A673 (cell line): ENCODE measurements around the gene SYVN1. TPM values are rescaled to one million over a fixed set of nuclear protein-coding genes. Genes with fewer than 3 reads are reported as not detected.

Source experiments
- BruUV-seq: library from RNA; stranded (reverse); fragments of 400-500 nt; replicated peaks from 2 replicates; lab custom pipeline; 2021; lab: Mats Ljungman, UMichigan
- CTCF ChIA-PET: fragments of 300-600 bp; sonication (Branson Sonifier 250); formaldehyde crosslinking; loops from one replicate; lab custom pipeline; 2022; ENCODE audit warnings: antibody characterized with exemption; lab: Charles Lee
- POLR2A ChIA-PET: fragments of 300-600 bp; sonication (Branson Sonifier 250); formaldehyde crosslinking; loops from one replicate; lab custom pipeline; 2022; ENCODE audit warnings: antibody characterized with exemption; ENCODE audit not compliant: low non-redundant PET; lab: Charles Lee
- DNase-seq: peaks from one replicate; pipeline ENCODE4 v3.0.0-alpha.2; 2015; ENCODE audit warnings: low spot score
- H3K27ac ChIP-seq: fragments of 200-600 bp; sonication (generic); 2 replicates; pipeline ENCODE4 v1.5.1; 2016; ENCODE audit warnings: mixed run types, low read depth, mild to moderate bottlenecking, mixed read lengths, antibody characterized with exemption, low read length; ENCODE audit not compliant: poor library complexity, severe bottlenecking
- H3K27me3 ChIP-seq: fragments of 200-600 bp; sonication (generic); replicated peaks from 2 replicates; pipeline ENCODE4 v1.6.1; 2017; ENCODE audit warnings: mixed run types, low read depth, mild to moderate bottlenecking, mixed read lengths, antibody characterized with exemption, low read length; ENCODE audit not compliant: insufficient read depth, poor library complexity
- H3K36me3 ChIP-seq: fragments of 200-600 bp; sonication (generic); 2 replicates; pipeline ENCODE4 v1.6.1; 2016; ENCODE audit warnings: mixed run types, mild to moderate bottlenecking, mixed read lengths, antibody characterized with exemption, low read length; ENCODE audit not compliant: insufficient read depth, poor library complexity, severe bottlenecking
- H3K4me1 ChIP-seq: fragments of 200-600 bp; sonication (generic); 2 replicates; pipeline ENCODE4 v1.6.1; 2017; ENCODE audit warnings: mixed run types, mild to moderate bottlenecking, mixed read lengths, antibody characterized with exemption, low read length; ENCODE audit not compliant: insufficient read depth, poor library complexity, severe bottlenecking
- H3K4me3 ChIP-seq: fragments of 200-600 bp; sonication (generic); 2 replicates; pipeline ENCODE4 v1.5.1; 2016; ENCODE audit warnings: low read depth, mixed run types, mild to moderate bottlenecking, mixed read lengths, low read length; ENCODE audit not compliant: poor library complexity, severe bottlenecking
- H3K9me3 ChIP-seq: fragments of 200-600 bp; sonication (generic); 2 replicates; pipeline ENCODE4 v1.6.1; 2016; ENCODE audit warnings: mixed run types, low read depth, mild to moderate bottlenecking, mixed read lengths, antibody characterized with exemption, low read length; ENCODE audit not compliant: poor library complexity, severe bottlenecking
- EZH2 ChIP-seq: fragments of 200-600 bp; sonication (generic); IDR thresholded peaks from 2 replicates; pipeline ENCODE4 v1.6.1; 2017; ENCODE audit warnings: borderline replicate concordance, low read depth, mild to moderate bottlenecking, mixed read lengths, antibody characterized with exemption, low read length; ENCODE audit not compliant: poor library complexity, severe bottlenecking
- intact Hi-C: fragments of 100-400 bp; cut with micrococcal nuclease; formaldehyde crosslinking; loops from one replicate; pipeline ENCODE4 v1.10.0; 2022; ENCODE audit not compliant: unreplicated experiment
- total RNA-seq: library from RNA; stranded (reverse); gene quantifications from 2 replicates; pipeline ENCODE4 v1.2.3, GENCODE V29; 2021
- TF ChIP-seq, protein P1 (sequence below): fragments of 300-800, 200-600 bp; sonication (generic); conservative IDR thresholded peaks from 2 replicates; pipeline ENCODE4 v1.5.1; 2017; ENCODE audit warnings: low read depth, mild to moderate bottlenecking, antibody characterized with exemption, low read length, moderate library complexity, mixed read lengths

Gene SYVN1
- total RNA-seq, 1 experiment from 2014 or later: 48.5 TPM

DNA sequence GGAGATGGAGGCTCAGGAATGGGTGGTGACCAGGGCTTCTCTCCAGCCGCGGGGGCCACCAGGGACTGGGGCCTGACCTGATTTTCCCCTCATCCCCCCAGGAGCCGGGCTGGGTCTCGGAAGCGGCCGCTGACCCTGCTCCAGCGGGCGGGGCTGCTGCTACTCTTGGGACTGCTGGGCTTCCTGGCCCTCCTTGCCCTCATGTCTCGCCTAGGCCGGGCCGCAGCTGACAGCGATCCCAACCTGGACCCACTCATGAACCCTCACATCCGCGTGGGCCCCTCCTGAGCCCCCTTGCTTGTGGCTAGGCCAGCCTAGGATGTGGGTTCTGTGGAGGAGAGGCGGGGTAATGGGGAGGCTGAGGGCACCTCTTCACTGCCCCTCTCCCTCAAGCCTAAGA lies 46.5 kb downstream of the SYVN1 start:
- no TSS peak for BruUV-seq
- intact Hi-C loops: no loop called here
- H3K36me3 ChIP-seq: peaks cover 11% of the 10 kb centered on the region
- no peaks in the 10 kb centered on the region for H3K9me3 ChIP-seq
- TF ChIP-seq, protein P1, sequence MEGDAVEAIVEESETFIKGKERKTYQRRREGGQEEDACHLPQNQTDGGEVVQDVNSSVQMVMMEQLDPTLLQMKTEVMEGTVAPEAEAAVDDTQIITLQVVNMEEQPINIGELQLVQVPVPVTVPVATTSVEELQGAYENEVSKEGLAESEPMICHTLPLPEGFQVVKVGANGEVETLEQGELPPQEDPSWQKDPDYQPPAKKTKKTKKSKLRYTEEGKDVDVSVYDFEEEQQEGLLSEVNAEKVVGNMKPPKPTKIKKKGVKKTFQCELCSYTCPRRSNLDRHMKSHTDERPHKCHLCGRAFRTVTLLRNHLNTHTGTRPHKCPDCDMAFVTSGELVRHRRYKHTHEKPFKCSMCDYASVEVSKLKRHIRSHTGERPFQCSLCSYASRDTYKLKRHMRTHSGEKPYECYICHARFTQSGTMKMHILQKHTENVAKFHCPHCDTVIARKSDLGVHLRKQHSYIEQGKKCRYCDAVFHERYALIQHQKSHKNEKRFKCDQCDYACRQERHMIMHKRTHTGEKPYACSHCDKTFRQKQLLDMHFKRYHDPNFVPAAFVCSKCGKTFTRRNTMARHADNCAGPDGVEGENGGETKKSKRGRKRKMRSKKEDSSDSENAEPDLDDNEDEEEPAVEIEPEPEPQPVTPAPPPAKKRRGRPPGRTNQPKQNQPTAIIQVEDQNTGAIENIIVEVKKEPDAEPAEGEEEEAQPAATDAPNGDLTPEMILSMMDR: no peak
- TF ChIP-seq EZH2: no peak
- CTCF ChIA-PET: no interaction called here
- no peak overlapping the region for H3K27ac ChIP-seq
- H3K4me1 ChIP-seq: peaks cover 3% of the 10 kb centered on the region
- H3K4me3 ChIP-seq: no peak overlapping the region
- DNase-seq: no peak
- H3K27me3 ChIP-seq: no peaks in the 10 kb centered on the region
- POLR2A ChIA-PET: no interaction called here

DNA sequence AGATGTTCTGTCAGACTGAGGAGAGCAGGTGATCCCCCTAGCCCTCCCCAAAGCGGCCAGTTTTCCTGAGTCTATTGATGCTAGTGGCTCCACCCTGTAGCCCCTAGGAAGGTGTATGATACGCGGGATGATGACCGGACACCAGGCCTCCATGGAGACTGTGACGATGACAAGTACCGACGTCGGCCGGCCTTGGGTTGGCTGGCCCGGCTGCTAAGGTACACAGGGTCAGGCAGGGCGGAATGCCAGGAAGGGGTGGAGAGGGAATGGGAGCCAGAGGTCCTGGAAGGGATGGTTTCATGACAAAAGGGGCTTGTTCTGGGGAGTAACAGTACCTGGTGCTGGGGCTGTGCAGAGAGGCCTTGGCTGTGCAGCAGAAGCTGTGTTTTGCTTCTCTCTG lies 47.1 kb downstream of the SYVN1 start:
- no peak for DNase-seq
- TF ChIP-seq EZH2: no peak
- TF ChIP-seq, protein P1: no peak
- Histone ChIP-seq H3K4me1 (peaks cover 9% of the 10 kb centered on the region), H3K27ac (no peak overlapping the region), H3K9me3 (no peaks in the 10 kb centered on the region), H3K27me3 (no peaks in the 10 kb centered on the region), H3K4me3 (no peak overlapping the region), H3K36me3 (peaks cover 14% of the 10 kb centered on the region)
- no TSS peak for BruUV-seq
- ChIA-PET POLR2A (no interaction called here), CTCF (no interaction called here)
- intact Hi-C loops: no loop called here

DNA sequence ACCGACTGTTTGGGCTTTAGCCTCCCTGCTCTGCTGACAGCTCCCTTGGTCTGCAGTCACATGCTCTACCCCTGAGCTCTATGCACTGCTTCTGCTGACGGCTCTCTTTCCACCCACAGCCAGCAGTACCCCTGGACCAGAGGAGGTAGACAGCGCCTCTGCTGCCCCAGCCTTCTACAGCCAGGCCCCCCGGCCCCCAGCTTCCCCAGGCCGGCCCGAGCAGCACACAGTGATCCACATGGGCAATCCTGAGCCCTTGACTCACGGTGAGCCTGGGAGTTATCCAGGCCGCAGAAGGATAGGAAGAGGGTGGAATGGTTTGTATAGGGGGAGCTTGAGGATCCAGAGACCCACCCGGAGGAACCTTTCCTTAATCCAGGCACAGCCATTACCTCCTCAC lies 47.5 kb downstream of the SYVN1 start:
- H3K27ac ChIP-seq: no peak overlapping the region
- ChIA-PET POLR2A (no interaction called here), CTCF (no interaction called here)
- intact Hi-C loops: no loop called here
- no TSS peak for BruUV-seq
- H3K27me3 ChIP-seq: no peaks in the 10 kb centered on the region
- no peaks in the 10 kb centered on the region for H3K9me3 ChIP-seq
- no peak for DNase-seq
- H3K4me3 ChIP-seq: no peak overlapping the region
- TF ChIP-seq, protein P1: no peak
- TF ChIP-seq EZH2: no peak
- H3K4me1 ChIP-seq: peaks cover 12% of the 10 kb centered on the region
- peaks cover 18% of the 10 kb centered on the region for H3K36me3 ChIP-seq
